ENCODE results near the gene SLC35C1.

SLC35C1 gene

GRCh38 chr11:45852712-45853101, 47.8 kb downstream of the SLC35C1 start:
- TF ChIP-seq CTCF (IDR thresholded peaks at IDR 0.05; ENCODE audit: low read depth, low read length): no peak
- peak in 1 of 2 donors; percentile 9 for DNase-seq (ENCODE audit: low read depth in 2 of 2)
- H3K4me3 ChIP-seq (replicated peaks in 1 of 2; ENCODE audit: low read depth in 2 of 2, low read length in 2 of 2): no peak overlapping the region

GRCh38 chr11:45853332-45854219, 48.6 kb downstream of the SLC35C1 start:
- no peak for DNase-seq (ENCODE audit: low read depth in 2 of 2)
- TF ChIP-seq CTCF (IDR thresholded peaks at IDR 0.05; ENCODE audit: low read depth, low read length): no peak
- H3K4me3 ChIP-seq (replicated peaks in 1 of 2; ENCODE audit: low read depth in 2 of 2, low read length in 2 of 2): no peak overlapping the region

- no peak overlapping the region for H3K4me3 ChIP-seq (replicated peaks in 1 of 2; ENCODE audit: low read depth in 2 of 2, low read length in 2 of 2)
- TF ChIP-seq CTCF (IDR thresholded peaks at IDR 0.05; ENCODE audit: low read depth, low read length): no peak
- DNase-seq (ENCODE audit: low read depth in 2 of 2): no peak
Observed at GRCh38 chr11:45855308-45855707, 50.4 kb downstream of the SLC35C1 start.

- DNase-seq (ENCODE audit: low read depth in 2 of 2): peak in 1 of 2 donors; percentile 41
- no peak for TF ChIP-seq CTCF (IDR thresholded peaks at IDR 0.05; ENCODE audit: low read depth, low read length)
- no peak overlapping the region for H3K4me3 ChIP-seq (replicated peaks in 1 of 2; ENCODE audit: low read depth in 2 of 2, low read length in 2 of 2)
Observed at GRCh38 chr11:45856044-45856468, 51.1 kb downstream of the SLC35C1 start.

GRCh38 chr11:45857961-45858474, 53.1 kb downstream of the SLC35C1 start:
- peak; percentile 73 to 95 for DNase-seq (ENCODE audit: low read depth in 2 of 2)
- H3K4me3 ChIP-seq (replicated peaks in 1 of 2; ENCODE audit: low read depth in 2 of 2, low read length in 2 of 2): no peak overlapping the region
- TF ChIP-seq CTCF (IDR thresholded peaks at IDR 0.05; ENCODE audit: low read depth, low read length): no peak

- TF ChIP-seq CTCF (IDR thresholded peaks at IDR 0.05; ENCODE audit: low read depth, low read length): no peak
- DNase-seq (ENCODE audit: low read depth in 2 of 2): no peak
- H3K4me3 ChIP-seq (replicated peaks in 1 of 2; ENCODE audit: low read depth in 2 of 2, low read length in 2 of 2): no peak overlapping the region
Observed at GRCh38 chr11:45858751-45859398, 53.9 kb downstream of the SLC35C1 start.
